NCI-H128 (cell line): Measurements from ENCODE around the gene XNDC1N.
"Not testable (repeated sequence)": the region's sequence is repeated elsewhere in the genome, so short reads cannot be mapped to it uniquely, and the experiment has no call there.

Source experiments
- DNase-seq: peaks from one replicate; lab custom pipeline; 2025; ENCODE audit not compliant: unreplicated experiment; lab: John Stamatoyannopoulos, UW

Gene XNDC1N

GRCh38 chr11:71933141-71933933 lies 4.9 kb upstream of the XNDC1N start:
- no peak for DNase-seq

- DNase-seq = no peak
These were observed 2.8 kb upstream of the XNDC1N start for GRCh38 chr11:71931245-71931602.

- DNase-seq = no peak
These were observed 2.3 kb upstream of the XNDC1N start for GRCh38 chr11:71930556-71931244.

GRCh38 chr11:71929491-71929890 lies 1.1 kb upstream of the XNDC1N start:
- DNase-seq = no peak

- peak; percentile 90 for DNase-seq
These were observed 496 bp upstream of the XNDC1N start, which contains the start of gene RNF121 for GRCh38 chr11:71928737-71929443. TSS of gene RNF121 (plus strand) at chr11:71929046. CDS start at chr11:71929062, 16 bp downstream.

GRCh38 chr11:71917646-71918140 lies 10.7 kb downstream of the XNDC1N start:
- no peak for DNase-seq

GRCh38 chr11:71914617-71915189 lies 13.7 kb downstream of the XNDC1N start:
- DNase-seq = no peak

- no peak for DNase-seq
These were observed 14.5 kb downstream of the XNDC1N start for GRCh38 chr11:71913756-71914526.

GRCh38 chr11:71911986-71912340 lies 16.4 kb downstream of the XNDC1N start:
- DNase-seq = not testable (repeated sequence)

- DNase-seq = not testable (repeated sequence)
These were observed 16.9 kb downstream of the XNDC1N start for GRCh38 chr11:71911321-71911985.

- DNase-seq = not testable (repeated sequence)
These were observed 17.6 kb downstream of the XNDC1N start for GRCh38 chr11:71910775-71911174.

GRCh38 chr11:71908218-71908617 lies 20.2 kb downstream of the XNDC1N start:
- DNase-seq = no peak

- not testable (repeated sequence) for DNase-seq
These were observed 27.3 kb downstream of the XNDC1N start for GRCh38 chr11:71901137-71901536.

- DNase-seq = no peak
These were observed 32.4 kb downstream of the XNDC1N start for GRCh38 chr11:71895961-71896360.

- DNase-seq = not testable (repeated sequence)
These were observed 39.1 kb downstream of the XNDC1N start for GRCh38 chr11:71889181-71889872.

GRCh38 chr11:71888335-71889010 lies 39.9 kb downstream of the XNDC1N start:
- not testable (repeated sequence) for DNase-seq

- not testable (repeated sequence) for DNase-seq
These were observed 42.6 kb downstream of the XNDC1N start for GRCh38 chr11:71885806-71886205.
